NCI-H1436 treated with DMSO at 0.1 percent for 48 hours (cell line): ENCODE data around the gene MED17.

Source experiments
- DNase-seq: peaks from one replicate; lab custom pipeline; 2025; lab: John Stamatoyannopoulos, UW

MED17 gene

DNA sequence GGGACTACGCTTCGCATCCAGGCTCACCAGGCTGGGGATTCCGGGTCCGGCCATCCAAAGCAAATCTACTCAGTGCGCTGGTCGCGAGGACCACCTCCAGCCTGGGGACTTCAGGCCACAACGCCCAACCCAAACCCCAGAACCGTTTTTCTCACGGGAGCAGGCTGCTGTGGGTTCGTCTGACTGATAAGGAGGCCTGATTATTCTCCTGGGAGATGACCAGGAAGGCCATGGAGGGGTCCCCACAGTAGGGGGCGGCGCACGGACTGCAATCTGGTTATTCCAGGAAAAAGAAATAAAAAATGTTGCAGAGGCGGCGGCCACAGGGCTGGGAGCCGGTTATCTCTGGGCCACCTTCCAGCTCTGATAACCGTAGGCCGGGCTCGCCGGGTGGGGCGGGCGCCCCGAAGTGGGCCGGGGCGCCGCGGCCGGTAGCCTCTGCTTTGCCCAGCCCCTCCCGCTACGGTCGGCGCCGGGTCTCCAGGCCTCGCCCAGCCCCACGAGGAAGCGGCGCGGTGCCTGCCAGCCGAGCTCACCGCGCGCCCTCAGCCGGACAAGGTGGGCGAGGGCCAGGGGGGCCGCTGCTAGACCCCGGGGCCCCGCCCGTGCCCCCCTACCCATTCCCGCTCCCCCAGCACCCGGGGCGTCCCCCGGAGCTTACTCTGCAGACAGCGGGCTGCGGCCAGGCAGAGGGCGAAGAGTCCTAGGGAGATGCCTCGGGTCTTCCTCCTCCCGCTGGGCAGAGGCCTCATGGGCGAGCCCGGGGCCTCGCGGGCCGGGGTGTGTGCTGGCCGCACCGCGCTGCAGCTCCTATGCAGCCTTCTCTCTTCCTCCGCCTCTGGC lies 65.9 kb downstream of the MED17 start:
- DNase-seq, result no peak

GRCh38 chr11:93850594-93851018 lies 66.5 kb downstream of the MED17 start, which contains the start of gene VSTM5:
VSTM5 (minus strand) TSS chr11:93850618; CDS start chr11:93850502, 116 bp downstream.
- DNase-seq, result no peak

DNA sequence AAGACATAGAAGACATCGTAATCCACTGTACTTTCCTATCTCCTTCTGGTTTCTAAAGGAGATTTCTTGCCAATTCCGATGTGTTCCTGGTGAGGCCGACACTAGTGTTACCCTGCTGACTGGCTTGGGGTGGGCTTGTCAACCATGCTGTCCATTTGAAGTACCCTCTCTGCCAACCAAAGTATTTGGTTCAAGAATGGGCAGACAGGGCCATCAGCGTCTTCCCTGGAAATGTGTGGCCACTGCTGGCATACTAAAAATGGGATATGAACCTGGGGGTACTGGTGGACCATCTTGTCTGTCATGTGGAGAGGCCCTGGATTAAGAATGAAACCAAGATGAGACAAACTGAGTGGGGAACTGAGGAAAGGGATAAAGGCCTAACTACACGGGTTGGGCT lies 68.2 kb downstream of the MED17 start:
- no peak for DNase-seq

- no peak for DNase-seq
Measured at GRCh38 chr11:93857413-93858120, 73.5 kb downstream of the MED17 start.

- DNase-seq, result no peak
Measured at GRCh38 chr11:93858121-93858775, 74.2 kb downstream of the MED17 start.

- no peak for DNase-seq
Measured at GRCh38 chr11:93861808-93862207, 77.7 kb downstream of the MED17 start.
